GM12878 (cell line): ENCODE measurements around the gene ELMO3. TPM values are rescaled to one million over a fixed set of nuclear protein-coding genes. Genes with fewer than 3 reads are reported as not detected.
A peak's percentile ranks its signal among the peaks of the same experiment; 100 is the strongest.

ENCODE experiments used
- ATAC-seq: fragments of 200-7000 bp; cut with Tn5 transposase; 3 replicates; pipeline ENCODE4 v1.9.1; 2020; ENCODE audit warnings: mild to moderate bottlenecking, moderate library complexity
- Bru-seq: library from RNA; stranded (reverse); fragments of 400-500 nt; gene quantifications from one replicate; lab custom pipeline; 2021; lab: Mats Ljungman, UMichigan
- BruChase-seq, 2 experiments: library from RNA; stranded (reverse); fragments of 400-500 nt; gene quantifications; one replicate each; lab custom pipeline; 2021; lab: Mats Ljungman, UMichigan
- BruUV-seq: library from RNA; stranded (reverse); fragments of 400-500 nt; replicated peaks from 2 replicates; lab custom pipeline; 2021; lab: Mats Ljungman, UMichigan
- CTCF ChIA-PET: fragments of 300-600 bp; sonication (Branson Sonifier 250); formaldehyde crosslinking; extraction: SDS; loops from one replicate; lab custom pipeline; 2021; ENCODE audit warnings: inconsistent platforms; lab: Yijun Ruan, JAX
- POLR2A ChIA-PET: fragments of 350-600 bp; formaldehyde crosslinking; extraction: SDS; loops from one replicate; lab custom pipeline; 2021; ENCODE audit warnings: inconsistent platforms; lab: Charles Lee
- RAD21 ChIA-PET: fragments of 300-600 bp; sonication (Branson Sonifier 250); formaldehyde crosslinking; loops from one replicate; lab custom pipeline; 2023; ENCODE audit warnings: antibody characterized with exemption; ENCODE audit not compliant: unreplicated experiment; lab: Charles Lee
- SMC1A ChIA-PET: fragments of 300-600 bp; sonication (Branson Sonifier 250); formaldehyde crosslinking; loops from one replicate; lab custom pipeline; 2023; ENCODE audit not compliant: unreplicated experiment, uncharacterized antibody; lab: Charles Lee
- DNase-seq: peaks from one replicate; pipeline ENCODE4 v3.0.0-alpha.2; 2011; ENCODE audit warnings: low read depth, low spot score
- FAIRE-seq: peaks from 3 replicates; lab custom pipeline; 2011; peaks lifted over from hg19 to GRCh38; lab: Jason Lieb, UNC
- H2AFZ ChIP-seq: 2 replicates; pipeline ENCODE4 v1.6.0; 2011; ENCODE audit warnings: low read depth, low read length, control low read depth; ENCODE audit not compliant: control insufficient read depth
- H3K27ac ChIP-seq: 2 replicates; pipeline ENCODE4 v1.5.1; 2011; ENCODE audit warnings: control low read depth; ENCODE audit not compliant: control insufficient read depth, insufficient read depth
- H3K27me3 ChIP-seq, 2 experiments: replicated peaks in 1 of 2; 2 replicates each; pipeline versions ENCODE4 v1.6.0 to v1.6.1; 2011; ENCODE audit warnings: low read length in 1 of 2; ENCODE audit not compliant: control insufficient read depth in 2 of 2, insufficient read depth in 2 of 2
- H3K36me3 ChIP-seq, 2 experiments: 2 replicates each; pipeline ENCODE4 v1.5.1; 2011; ENCODE audit warnings: low read length in 1 of 2; ENCODE audit not compliant: control insufficient read depth in 2 of 2, insufficient read depth in 2 of 2
- H3K4me1 ChIP-seq: 2 replicates; pipeline ENCODE4 v1.6.1; 2011; ENCODE audit warnings: mild to moderate bottlenecking, low read length, moderate library complexity, mixed read lengths; ENCODE audit not compliant: control insufficient read depth, insufficient read depth
- H3K4me2 ChIP-seq: 2 replicates; pipeline ENCODE4 v1.6.0; 2011; ENCODE audit warnings: control low read depth; ENCODE audit not compliant: control insufficient read depth, insufficient read depth
- H3K4me3 ChIP-seq: fragments of 200-600 bp; sonication (generic); 2 replicates; pipeline ENCODE4 v1.5.1; 2016
- H3K79me2 ChIP-seq: 2 replicates; pipeline ENCODE4 v1.6.0; 2011; ENCODE audit warnings: low read length; ENCODE audit not compliant: control insufficient read depth, insufficient read depth
- H3K9ac ChIP-seq: 2 replicates; pipeline ENCODE4 v1.8.0; 2011; ENCODE audit warnings: low read length, control low read depth, mixed read lengths; ENCODE audit not compliant: control insufficient read depth, insufficient read depth
- H3K9me3 ChIP-seq: replicated peaks from 3 replicates; pipeline ENCODE4 v1.5.1; 2011; ENCODE audit warnings: mild to moderate bottlenecking, low read length; ENCODE audit not compliant: control insufficient read depth, insufficient read depth
- H4K20me1 ChIP-seq: 2 replicates; pipeline ENCODE4 v1.6.0; 2011; ENCODE audit not compliant: control insufficient read depth, insufficient read depth
- BCL3 ChIP-seq: IDR thresholded peaks from 2 replicates; pipeline ENCODE4 v1.6.1; 2011; ENCODE audit warnings: borderline replicate concordance, low read depth, mild to moderate bottlenecking, moderate library complexity, low read length; ENCODE audit not compliant: insufficient read depth, poor library complexity, severe bottlenecking
- POLR2A ChIP-seq: IDR thresholded peaks from 2 replicates; pipeline ENCODE4 v1.6.1; 2011; ENCODE audit warnings: low read depth, mild to moderate bottlenecking, low read length
- SIN3A ChIP-seq: IDR thresholded peaks from 2 replicates; pipeline ENCODE4 v1.6.1; 2012; ENCODE audit warnings: low read depth, low read length, improper control_type of control experiment
- WGBS: methylation state at CpG from one replicate; pipeline ENCODE4 v1.1.6; 2016; ENCODE audit warnings: low lambda C conversion rate; ENCODE audit not compliant: insufficient replicate concordance, insufficient coverage; ENCODE audit errors: missing lambda C conversion rate; 5-methylcytosine and 5-hydroxymethylcytosine counted together
- in situ Hi-C: fragments of 300-500 bp; cut with MboI; formaldehyde crosslinking; loops from 9 replicates; pipeline ENCODE4 v1.14.3; 2018; ENCODE audit warnings: mixed read lengths
- intact Hi-C: fragments of 100-400 bp; cut with micrococcal nuclease; formaldehyde crosslinking; loops from one replicate; pipeline ENCODE4 v1.14.2; 2022; ENCODE audit not compliant: unreplicated experiment
- long read RNA-seq, 2 experiments: library from polyadenylated mRNA; unstranded; transcript quantifications; one replicate each; pipeline ENCODE4 v2.0.0, GENCODE V29; 2019 to 2020
- polyA minus RNA-seq, 3 experiments: library from RNA; depleted of rRNA, polyadenylated mRNA; stranded (reverse); fragments of >200 nt; gene quantifications; 2 replicates each; pipeline ENCODE4 v1.2.3, GENCODE V29; 2011
- polyA plus RNA-seq, 11 experiments: library from polyadenylated mRNA; depleted of rRNA in 4 of 11; unstranded in 6 of 11; stranded (reverse) in 5 of 11; fragments of >200 nt; fragmentation: Nextera tagmentation in 4 of 11; fragmentation: Illumina TruSeq in 1 of 11; extraction: Ambion mirVana in 4 of 11; extraction: Trizol in 1 of 11; gene quantifications; 1 replicate in 1 of 11; 2 replicates in 10 of 11; pipeline versions ENCODE4 v1.2.1 to v1.2.3, GENCODE V29; 2011 to 2016; ENCODE audit warnings: inconsistent platforms in 2 of 11, missing spikeins in 2 of 11, low read depth in 1 of 11
- total RNA-seq, 4 experiments: library from RNA; depleted of rRNA in 3 of 4; stranded (reverse); fragments of >200 nt in 3 of 4; fragmentation: Illumina TruSeq in 1 of 4; extraction: Trizol in 1 of 4; gene quantifications; 2 replicates each; pipeline versions ENCODE4 v1.2.1 to v1.2.3, GENCODE V29; 2013 to 2021

The ELMO3 gene
- total RNA-seq (2013; cell fraction: nucleolus; rRNA removed): 7.4 and 7.7 TPM in 2 replicates
- total RNA-seq (2014; rRNA removed): 2.9 and 3.3 TPM in 2 replicates
- 0.83 and 0.85 TPM in 2 replicates for total RNA-seq (2014; rRNA removed; fragmentation: Illumina TruSeq; extraction: Trizol)
- total RNA-seq (2021): 4.7 TPM in 2 replicates
- polyA plus RNA-seq (2011; ENCODE audit: low read depth): 0.55 TPM
- 1.4 and 2.3 TPM in 2 replicates for polyA plus RNA-seq (2011; rRNA removed)
- polyA plus RNA-seq (2011; cell fraction: cytosol; rRNA removed): 2.3 and 4.2 TPM in 2 replicates
- polyA plus RNA-seq (2011; cell fraction: nucleus; rRNA removed): 33.6 and 41.6 TPM in 2 replicates
- polyA plus RNA-seq (2012): 2.2 and 2.3 TPM in 2 replicates
- polyA plus RNA-seq (2014; fragmentation: Illumina TruSeq; extraction: Trizol): 0.08 and 0.46 TPM in 2 replicates
- under 1 TPM in 1 of 2 experiments, not detected in 1; 0.05 TPM for polyA plus RNA-seq (2014; fragmentation: Nextera tagmentation; extraction: Ambion mirVana)
- 4.2 and 4.6 TPM in 2 replicates for polyA plus RNA-seq (2014; rRNA removed)
- polyA plus RNA-seq (2016; fragmentation: Nextera tagmentation; extraction: Ambion mirVana): under 1 TPM; 0.64 to 0.96 TPM
- polyA minus RNA-seq (2011; rRNA and poly(A)+ RNA removed): 0.44 and 1.9 TPM in 2 replicates
- polyA minus RNA-seq (2011; cell fraction: cytosol; rRNA and poly(A)+ RNA removed): 0.80 TPM in 1 of 2 replicates, not detected in the other
- 4.0 and 7.6 TPM in 2 replicates for polyA minus RNA-seq (2011; cell fraction: nucleus; rRNA and poly(A)+ RNA removed)
- percentile 50 among the genes with signal in this experiment for Bru-seq, nascent RNA
- BruChase-seq, experiment 1, labeled RNA remaining after a 6-hour chase: percentile 62 among the genes with signal in this experiment
- BruChase-seq, experiment 2, labeled RNA remaining after a 2-hour chase: percentile 55 among the genes with signal in this experiment
- long read RNA-seq, experiment 1: 0 reads
- long read RNA-seq, experiment 2: 0 reads

- H4K20me1 ChIP-seq: peaks cover 7% of the 10 kb centered on the region; the same call in 1 of the 2 replicates
Observed at GRCh38 chr16:67199011-67199807, at the start of gene ELMO3. ELMO3 (plus strand) TSS chr16:67199131; CDS start chr16:67199327, 196 bp downstream.

More at GRCh38 chr16:67199011-67199807, at the start of gene ELMO3:
- BruUV-seq: no TSS peak
- FAIRE-seq (no peak), ATAC-seq (no peak), DNase-seq (no peak)
- Histone ChIP-seq H3K79me2 (peaks cover under 1% of the 10 kb centered on the region; the same call in 1 of the 2 replicates), H3K4me1 (no peaks in the 10 kb centered on the region), H2AFZ (no peak within 1 kb of the TSS), H3K36me3 (peaks cover 22 to 56% of the 10 kb centered on the region in 2 experiments), H3K4me2 (no peak within 1 kb of the TSS), H3K4me3 (no peak within 1 kb of the TSS), H3K9me3 (no peaks in the 10 kb centered on the region), H3K27me3 (no peaks in the 10 kb centered on the region), H3K9ac (no peak within 1 kb of the TSS), H3K27ac (no peak within 1 kb of the TSS)
- ChIA-PET POLR2A (no interaction called here), CTCF (interaction anchor here (1.2 to 2.0 kb wide), 3 partner anchors 28 to 48 kb away, joined by 3 to 13 read pairs (median 8); partner anchors contain the start of genes FHOD1 and TMEM208), RAD21 (no interaction called here), SMC1A (interaction anchor here (1.2 kb wide), 1 partner anchor 27 kb away, joined by 4 read pairs; the partner anchor contains the start of gene TMEM208)
- intact Hi-C loops: no loop called here
- TF ChIP-seq POLR2A (peak; percentile 70; the same call in 1 of the 2 replicates), SIN3A (no peak), BCL3 (peak; percentile 74)
- 87% methylated on average over 31 of the region's 61 CpGs for WGBS
- in situ Hi-C loops: no loop called here
